WTC11 (cell line): ENCODE measurements around the gene UGT1A10.

Experiments used
- ATF1 ChIP-seq: sonication (generic); formaldehyde crosslinking; IDR thresholded peaks from 2 replicates; pipeline ENCODE4 v1.8.1; 2023; ENCODE audit warnings: mild to moderate bottlenecking, moderate library complexity, missing genetic modification reagents
- ATF2 ChIP-seq: sonication (generic); formaldehyde crosslinking; IDR thresholded peaks from 2 replicates; pipeline ENCODE4 v1.8.1; 2022; ENCODE audit warnings: low read depth, missing genetic modification reagents, borderline replicate concordance
- FOXJ3 ChIP-seq: sonication (generic); formaldehyde crosslinking; IDR thresholded peaks from 2 replicates; pipeline ENCODE4 v1.9.0; 2021; ENCODE audit warnings: missing genetic modification reagents, mild to moderate bottlenecking, borderline replicate concordance
- TEAD4 ChIP-seq: sonication (generic); formaldehyde crosslinking; IDR thresholded peaks from 2 replicates; pipeline ENCODE4 v1.8.0; 2022; ENCODE audit warnings: mild to moderate bottlenecking, missing genetic modification reagents
- ZNF138 ChIP-seq: sonication (generic); formaldehyde crosslinking; conservative IDR thresholded peaks from 2 replicates; pipeline ENCODE4 v1.8.1; 2022; ENCODE audit warnings: mild to moderate bottlenecking, moderate library complexity, missing genetic modification reagents
- TF ChIP-seq, protein P1 (sequence below): fragments of 200-600 bp; IDR thresholded peaks from 2 replicates; pipeline ENCODE4 v1.8.0; 2022; ENCODE audit warnings: antibody characterized with exemption

DNA sequence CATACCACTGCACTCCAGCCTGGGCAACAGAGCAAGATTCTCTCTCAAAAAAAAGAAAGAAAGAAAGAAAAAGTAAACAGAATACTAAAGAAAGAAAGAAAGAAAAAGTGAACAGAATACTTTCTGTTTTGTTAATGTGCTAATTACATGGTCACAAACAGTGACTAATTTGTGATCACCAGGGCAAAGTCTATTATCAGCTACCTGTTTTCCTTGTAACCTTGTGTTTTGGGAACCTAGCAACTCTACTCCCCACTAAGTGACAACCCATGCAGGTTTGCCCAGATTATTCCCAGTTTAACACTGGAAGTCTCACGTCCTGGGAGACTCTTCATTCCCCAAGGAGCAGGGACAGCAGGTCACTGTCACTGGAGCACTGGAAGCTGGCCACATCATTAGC is 18.8 kb downstream of the UGT1A10 start:
- TF ChIP-seq, protein P1, sequence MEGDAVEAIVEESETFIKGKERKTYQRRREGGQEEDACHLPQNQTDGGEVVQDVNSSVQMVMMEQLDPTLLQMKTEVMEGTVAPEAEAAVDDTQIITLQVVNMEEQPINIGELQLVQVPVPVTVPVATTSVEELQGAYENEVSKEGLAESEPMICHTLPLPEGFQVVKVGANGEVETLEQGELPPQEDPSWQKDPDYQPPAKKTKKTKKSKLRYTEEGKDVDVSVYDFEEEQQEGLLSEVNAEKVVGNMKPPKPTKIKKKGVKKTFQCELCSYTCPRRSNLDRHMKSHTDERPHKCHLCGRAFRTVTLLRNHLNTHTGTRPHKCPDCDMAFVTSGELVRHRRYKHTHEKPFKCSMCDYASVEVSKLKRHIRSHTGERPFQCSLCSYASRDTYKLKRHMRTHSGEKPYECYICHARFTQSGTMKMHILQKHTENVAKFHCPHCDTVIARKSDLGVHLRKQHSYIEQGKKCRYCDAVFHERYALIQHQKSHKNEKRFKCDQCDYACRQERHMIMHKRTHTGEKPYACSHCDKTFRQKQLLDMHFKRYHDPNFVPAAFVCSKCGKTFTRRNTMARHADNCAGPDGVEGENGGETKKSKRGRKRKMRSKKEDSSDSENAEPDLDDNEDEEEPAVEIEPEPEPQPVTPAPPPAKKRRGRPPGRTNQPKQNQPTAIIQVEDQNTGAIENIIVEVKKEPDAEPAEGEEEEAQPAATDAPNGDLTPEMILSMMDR = no peak
- TF ChIP-seq ATF2 (CRISPR knock-in tag) = no peak
- no peak for TF ChIP-seq FOXJ3 (CRISPR knock-in tag)
- TF ChIP-seq ATF1 = no peak
- TF ChIP-seq ZNF138 (CRISPR knock-in tag) = no peak
- no peak for TF ChIP-seq TEAD4 (CRISPR knock-in tag)
